HG03457 (cell line): ENCODE data around the gene AHRR.
"Not testable (repeated sequence)": the region's sequence is repeated elsewhere in the genome, so short reads cannot be mapped to it uniquely, and the experiment has no call there.

Experiments
- ATAC-seq: cut with Tn5 transposase; IDR thresholded peaks from one replicate; pipeline ENCODE4 v1.9.1; 2021; ENCODE audit warnings: moderate number of reproducible peaks; ENCODE audit not compliant: unreplicated experiment

Gene AHRR

GRCh38 chr5:392431-392988, 71.0 kb downstream of the AHRR start:
- ATAC-seq, result peak; percentile 77

GRCh38 chr5:393846-394275, 72.3 kb downstream of the AHRR start:
- ATAC-seq, result no peak

- ATAC-seq, result no peak
These were observed 73.2 kb downstream of the AHRR start for GRCh38 chr5:394671-395155.

- ATAC-seq, result no peak
These were observed 73.8 kb downstream of the AHRR start for GRCh38 chr5:395156-395920.

GRCh38 chr5:395921-396530, 74.5 kb downstream of the AHRR start:
- ATAC-seq, result no peak

GRCh38 chr5:396531-396961, 75.0 kb downstream of the AHRR start:
- ATAC-seq, result no peak

- not testable (repeated sequence) for ATAC-seq
These were observed 76.6 kb downstream of the AHRR start for GRCh38 chr5:398141-398474.

GRCh38 chr5:398475-399295, 77.2 kb downstream of the AHRR start:
- no peak for ATAC-seq

GRCh38 chr5:399296-400281, 78.1 kb downstream of the AHRR start:
- ATAC-seq, result peak; percentile 53

GRCh38 chr5:400282-401145, 79.0 kb downstream of the AHRR start:
- ATAC-seq, result peak; percentile 1

- no peak for ATAC-seq
These were observed 79.9 kb downstream of the AHRR start for GRCh38 chr5:401146-402034.

GRCh38 chr5:402219-402614, 80.7 kb downstream of the AHRR start:
- not testable (repeated sequence) for ATAC-seq

- ATAC-seq, result peak; percentile 37
These were observed 81.3 kb downstream of the AHRR start for GRCh38 chr5:402615-403359.

- ATAC-seq, result no peak
These were observed 82.5 kb downstream of the AHRR start for GRCh38 chr5:403995-404394.

- ATAC-seq, result no peak
These were observed 83.2 kb downstream of the AHRR start for GRCh38 chr5:404666-405241.

GRCh38 chr5:405421-405820, 83.9 kb downstream of the AHRR start:
- no peak for ATAC-seq

GRCh38 chr5:406041-406440, 84.5 kb downstream of the AHRR start:
- ATAC-seq, result no peak
